Hindlimb muscle (tissue), 1 donor: ENCODE data around the gene TMEM198. TPM values are rescaled to one million over a fixed set of nuclear protein-coding genes. Genes with fewer than 3 reads are reported as not detected.
A peak's percentile ranks its signal among the peaks of the same experiment; 100 is the strongest.

Source experiments
- DNase-seq: peaks from one replicate; pipeline ENCODE4 v3.0.0-alpha.2; 2013
- polyA plus RNA-seq: library from polyadenylated mRNA; unstranded; fragments of 120-200 nt; gene quantifications from one replicate; pipeline ENCODE4 v1.2.1, GENCODE V29; 2013; ENCODE audit not compliant: insufficient read length

The TMEM198 gene
- polyA plus RNA-seq, 1 donor = 3.6 TPM

DNA sequence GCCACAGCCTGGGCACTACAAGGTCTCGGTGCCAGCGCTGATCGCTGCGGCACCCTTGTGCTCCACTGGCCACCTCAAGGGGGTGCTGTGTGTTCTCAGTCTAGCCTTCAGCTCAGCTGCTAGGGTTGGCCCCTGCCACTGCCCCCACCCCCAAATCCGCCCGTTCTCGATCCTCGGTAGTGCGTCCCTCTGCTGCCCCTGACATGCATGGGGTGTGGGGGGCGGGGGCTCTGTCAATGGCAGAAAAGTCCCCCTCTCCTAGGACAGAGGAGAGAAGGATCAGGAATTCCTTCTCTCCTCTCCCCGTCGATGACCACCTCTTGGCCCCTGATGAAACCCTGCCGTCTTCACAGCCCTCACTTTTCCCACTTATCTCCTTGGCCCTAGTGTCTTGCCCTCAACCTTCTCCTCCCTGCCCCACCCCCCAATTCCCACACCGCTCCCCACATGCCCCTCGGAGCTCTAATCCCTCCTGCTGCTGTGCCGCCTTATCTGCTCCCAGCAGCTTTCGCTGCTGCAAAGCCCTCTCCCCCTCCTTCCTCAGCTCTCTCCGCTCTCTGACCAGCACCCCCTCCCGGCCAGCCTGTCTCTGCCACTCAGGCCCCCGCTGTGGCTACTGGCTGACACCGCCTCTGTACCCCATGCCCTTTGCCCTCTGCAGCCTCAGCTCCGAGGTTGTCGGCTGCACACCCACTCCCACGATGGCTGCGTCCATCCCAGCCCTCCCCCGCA lies 33.9 kb upstream of the TMEM198 start:
- peak; percentile 68 for DNase-seq

DNA sequence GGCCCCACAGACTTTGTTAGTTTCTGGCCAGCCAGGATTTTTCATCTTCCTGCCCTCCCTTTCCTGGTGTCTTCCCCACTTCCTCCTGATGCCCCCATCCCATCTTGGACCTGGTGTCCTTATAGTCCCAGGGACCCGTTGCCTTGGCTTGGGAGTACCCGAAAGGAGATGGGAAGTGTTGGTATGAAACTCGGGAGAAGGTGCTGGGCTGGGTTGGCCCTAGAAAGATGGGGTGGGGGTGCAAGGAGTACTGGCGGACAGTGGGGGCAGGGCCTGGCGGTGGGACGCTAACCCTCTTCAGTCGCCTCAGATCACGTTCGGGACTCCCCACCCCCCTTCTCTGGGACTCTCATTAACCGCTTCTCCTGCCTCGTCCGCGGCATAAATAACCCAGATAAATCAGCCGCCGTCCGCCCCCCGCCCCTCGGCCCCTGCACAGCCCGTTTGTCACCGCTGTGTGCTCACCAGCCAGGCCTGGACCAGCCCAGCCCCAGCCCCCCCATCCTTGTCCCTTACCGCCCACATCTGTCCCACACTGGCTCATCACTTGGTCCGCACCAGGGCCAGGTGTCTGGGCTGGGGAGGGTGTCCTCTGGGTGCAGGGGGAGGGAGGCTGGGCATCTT lies 33.2 kb upstream of the TMEM198 start:
- DNase-seq = no peak

DNA sequence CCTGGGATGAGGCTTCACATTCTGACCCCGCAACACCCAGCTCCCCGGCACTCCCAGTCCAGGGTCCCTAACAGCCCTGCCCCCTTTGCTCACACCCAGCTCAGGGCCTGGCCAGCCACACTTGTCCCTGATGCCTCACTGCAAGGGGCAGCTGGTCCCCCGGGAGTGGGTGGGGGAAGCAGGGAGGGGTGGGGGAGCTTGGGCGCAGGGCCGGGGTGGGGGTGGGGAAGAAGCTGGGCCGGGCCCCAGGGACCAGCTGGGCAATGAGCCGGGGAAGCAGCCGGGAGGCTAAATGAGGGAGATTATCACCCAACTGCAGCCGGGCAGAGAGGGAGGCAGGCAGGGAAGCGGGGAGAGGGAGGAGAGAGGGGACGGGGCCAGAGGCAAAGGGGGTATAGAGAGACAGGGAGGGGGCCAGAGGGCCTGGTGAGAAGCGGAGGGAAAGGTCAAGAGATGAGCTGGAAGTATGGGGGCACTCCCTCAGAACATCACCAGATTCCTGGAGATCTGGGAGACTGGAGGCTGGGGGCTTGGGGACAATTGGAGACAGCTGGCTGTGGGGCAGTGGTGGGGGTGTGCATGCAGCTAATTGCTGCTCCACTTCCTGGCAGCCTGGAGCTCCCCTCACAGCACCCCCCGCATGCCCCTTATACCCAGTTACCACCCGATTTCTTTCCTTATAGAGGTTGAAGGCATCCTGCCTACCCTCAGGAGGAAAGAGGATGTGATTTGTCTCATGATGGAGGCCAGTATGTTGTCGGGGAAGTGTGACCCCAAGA lies 32.1 kb upstream of the TMEM198 start:
- no peak for DNase-seq

DNA sequence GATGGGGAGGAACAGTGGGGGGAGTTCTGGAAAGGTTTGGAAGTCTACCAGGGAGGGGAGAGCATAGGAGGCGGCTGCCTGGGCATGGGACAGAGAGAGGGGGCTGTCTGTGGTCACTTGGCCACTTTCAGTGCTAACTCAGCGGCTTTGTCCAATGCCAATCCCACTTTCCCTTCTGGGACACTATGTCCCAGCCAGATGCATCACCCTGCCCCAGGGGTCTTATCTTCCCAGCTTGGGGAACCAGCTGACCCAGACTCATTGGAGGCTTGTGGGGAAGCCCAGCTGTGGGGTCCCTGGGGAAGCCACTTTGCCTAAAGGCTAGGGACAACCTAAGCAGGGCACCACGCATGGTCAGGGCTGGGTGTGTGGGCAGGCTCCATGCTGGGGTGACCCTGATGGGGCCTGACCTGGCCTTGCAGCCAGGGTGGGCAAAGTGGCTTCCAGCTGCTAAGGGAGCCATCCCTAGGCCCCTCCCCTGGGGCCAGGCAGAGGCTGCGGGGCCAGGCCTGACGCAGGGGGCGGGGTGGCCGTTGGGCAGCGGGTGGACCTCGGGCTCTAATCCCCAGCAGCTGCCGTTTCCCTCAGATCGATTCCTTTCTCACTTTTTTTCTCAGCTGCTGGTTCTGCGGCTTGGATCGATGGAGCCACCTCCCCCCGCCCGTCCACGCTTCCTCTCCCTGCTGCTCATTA lies 31.2 kb upstream of the TMEM198 start:
- no peak for DNase-seq

DNA sequence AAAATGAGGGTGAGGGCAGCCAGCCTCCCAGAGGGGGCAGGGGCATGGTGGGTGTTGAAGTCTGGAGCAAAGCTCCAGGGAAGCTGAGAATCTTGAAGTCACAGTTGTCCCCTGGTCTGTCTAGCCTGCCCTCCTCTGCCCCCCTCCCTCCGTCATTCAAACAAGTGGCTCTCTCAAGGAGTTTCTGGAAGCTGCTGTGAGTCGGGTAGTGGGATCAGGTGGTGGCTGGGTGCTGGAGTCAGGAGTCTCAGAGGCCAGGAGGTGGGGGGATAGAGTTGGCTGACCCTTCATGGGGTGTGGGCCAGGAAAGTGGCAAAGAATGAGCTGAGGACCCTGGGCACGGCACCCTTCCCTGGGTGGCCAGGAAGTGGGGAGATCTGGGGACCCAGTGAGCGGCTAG lies 30.0 kb upstream of the TMEM198 start:
- no peak for DNase-seq

DNA sequence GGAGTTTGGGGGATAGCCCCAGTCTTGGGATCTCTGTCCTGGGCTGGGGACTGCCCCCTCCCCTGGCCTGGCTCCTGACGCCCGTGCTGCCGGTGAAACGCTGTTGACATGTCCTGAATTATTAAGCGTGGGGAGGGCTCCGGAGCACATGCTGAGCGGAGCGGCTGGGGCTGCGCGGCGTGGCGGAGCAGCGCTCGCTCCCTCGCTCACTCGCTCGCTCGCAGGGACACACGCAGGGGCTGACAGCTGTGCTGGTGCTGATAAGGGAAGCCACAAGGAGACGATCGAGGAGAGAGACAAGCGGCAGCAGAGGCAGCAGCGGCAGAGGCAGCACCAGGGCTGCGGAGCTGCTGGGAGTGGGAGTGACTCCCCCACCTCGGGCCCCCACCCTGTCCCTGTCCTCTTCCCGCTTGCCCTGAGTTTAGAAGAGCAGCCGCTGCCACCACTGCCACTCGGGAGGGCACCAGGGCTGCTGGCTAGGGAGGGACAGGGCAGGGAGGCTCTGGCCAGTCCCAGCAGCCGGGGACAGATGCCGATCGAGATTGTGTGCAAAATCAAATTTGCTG lies 29.5 kb upstream of the TMEM198 start, which contains the start of gene ASIC4:
ASIC4 (plus strand) TSS at position 287 of the 566 bp plus-strand sequence; CDS start at position 530, 243 bp downstream.
- no peak for DNase-seq

DNA sequence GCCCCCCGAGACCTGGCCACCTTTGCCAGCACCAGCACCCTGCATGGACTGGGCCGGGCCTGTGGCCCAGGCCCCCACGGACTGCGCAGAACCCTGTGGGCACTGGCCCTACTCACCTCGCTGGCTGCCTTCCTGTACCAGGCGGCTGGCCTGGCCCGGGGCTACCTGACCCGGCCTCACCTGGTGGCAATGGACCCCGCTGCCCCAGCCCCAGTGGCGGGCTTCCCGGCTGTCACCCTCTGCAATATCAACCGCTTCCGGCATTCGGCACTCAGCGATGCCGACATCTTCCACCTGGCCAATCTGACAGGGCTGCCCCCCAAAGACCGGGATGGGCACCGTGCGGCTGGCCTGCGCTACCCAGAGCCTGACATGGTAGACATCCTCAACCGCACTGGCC lies 29.0 kb upstream of the TMEM198 start:
- DNase-seq = no peak

DNA sequence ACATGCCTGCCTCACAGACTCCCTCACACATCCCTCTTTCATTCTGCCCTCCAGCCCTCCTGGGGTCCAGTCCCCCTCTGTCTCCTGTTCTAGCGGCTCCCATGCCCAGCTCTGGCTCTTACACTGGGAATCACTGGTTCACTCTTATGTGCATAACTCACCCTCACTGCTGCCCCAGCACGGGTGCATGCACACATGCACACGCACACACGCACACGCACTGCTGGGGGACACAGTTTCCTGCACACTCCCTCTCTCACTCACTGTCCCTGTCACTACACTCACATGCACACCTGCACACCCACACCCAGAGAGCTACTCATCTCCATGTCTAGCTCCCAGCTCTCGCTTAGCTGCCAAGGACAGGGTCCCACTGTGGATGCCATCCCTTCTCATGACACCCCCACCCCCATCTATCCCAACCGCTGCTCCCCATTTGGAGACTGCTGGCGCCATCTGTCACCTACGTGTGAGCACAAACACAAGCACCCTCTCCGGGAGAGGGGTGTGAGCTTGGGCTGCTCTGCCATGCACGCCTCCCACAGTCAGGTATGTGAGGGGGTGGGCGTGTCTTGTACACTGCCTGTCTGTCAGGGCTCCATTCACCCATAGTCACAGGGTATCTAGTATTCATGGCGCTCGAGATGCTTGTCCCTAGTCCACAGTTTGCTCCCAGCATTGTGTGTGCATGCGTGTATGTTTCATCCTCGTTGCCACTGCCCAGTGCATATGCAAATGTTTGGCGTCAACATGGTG lies 27.8 kb upstream of the TMEM198 start:
- no peak for DNase-seq

DNA sequence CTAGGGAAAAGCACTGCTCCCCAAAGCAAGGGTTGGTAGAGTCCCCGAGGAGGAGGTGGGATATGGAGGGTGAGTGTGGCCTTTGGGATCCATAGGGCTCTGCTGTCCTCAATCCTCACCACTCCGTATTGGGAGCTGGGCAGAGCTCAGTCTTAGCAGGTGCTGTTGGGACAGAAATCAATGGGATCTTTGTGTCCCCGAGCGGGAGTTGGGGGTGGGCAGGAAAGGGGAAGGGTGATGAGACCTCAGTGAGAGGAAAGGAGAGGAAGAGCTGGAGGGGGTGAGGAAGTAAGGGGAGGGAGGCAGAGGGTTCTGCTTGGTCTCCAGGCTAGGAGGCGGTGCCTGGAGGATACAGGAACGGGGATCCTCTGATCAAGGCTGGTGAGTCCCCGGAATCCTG lies 26.9 kb upstream of the TMEM198 start:
- DNase-seq = no peak

DNA sequence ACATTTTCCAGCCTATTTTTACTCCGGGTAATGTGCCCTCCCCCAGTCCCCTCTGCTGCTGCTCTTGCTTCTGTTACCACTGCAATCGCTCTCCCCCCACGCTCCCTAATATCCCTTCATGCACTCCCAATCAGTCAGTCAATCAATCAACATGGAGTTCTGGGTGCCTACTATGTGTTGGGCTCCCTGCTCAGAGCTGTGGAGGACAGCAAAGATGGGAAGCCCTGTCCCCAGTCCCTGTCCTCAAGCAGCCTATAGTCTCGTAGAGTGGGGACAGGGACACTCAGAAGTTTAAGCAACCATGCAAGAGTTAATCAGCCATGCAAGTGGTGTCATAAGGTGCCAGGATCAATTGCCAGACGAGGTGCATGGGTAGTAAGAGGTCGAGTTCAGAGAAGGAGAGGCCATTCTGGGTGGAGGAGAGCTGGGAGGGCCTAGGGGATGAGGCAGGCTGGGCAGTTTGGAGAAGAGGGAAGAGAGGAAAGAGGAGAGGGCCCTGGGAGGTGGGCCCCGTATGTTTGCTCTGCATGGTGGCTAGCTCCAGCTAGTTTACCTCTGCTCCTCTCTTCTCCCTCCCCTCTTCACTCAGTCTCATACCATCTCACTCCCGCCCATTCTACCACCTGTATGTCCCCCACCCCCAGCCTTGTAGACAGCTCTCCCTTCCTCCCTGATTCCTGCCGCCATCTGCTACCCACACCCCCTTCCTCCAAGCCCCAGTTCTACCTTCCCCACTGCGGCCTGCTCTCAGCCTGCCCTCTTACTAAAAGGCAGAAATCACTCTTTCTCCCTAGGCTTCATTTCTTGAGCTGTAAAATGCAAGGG lies 25.7 kb upstream of the TMEM198 start:
- DNase-seq = no peak

DNA sequence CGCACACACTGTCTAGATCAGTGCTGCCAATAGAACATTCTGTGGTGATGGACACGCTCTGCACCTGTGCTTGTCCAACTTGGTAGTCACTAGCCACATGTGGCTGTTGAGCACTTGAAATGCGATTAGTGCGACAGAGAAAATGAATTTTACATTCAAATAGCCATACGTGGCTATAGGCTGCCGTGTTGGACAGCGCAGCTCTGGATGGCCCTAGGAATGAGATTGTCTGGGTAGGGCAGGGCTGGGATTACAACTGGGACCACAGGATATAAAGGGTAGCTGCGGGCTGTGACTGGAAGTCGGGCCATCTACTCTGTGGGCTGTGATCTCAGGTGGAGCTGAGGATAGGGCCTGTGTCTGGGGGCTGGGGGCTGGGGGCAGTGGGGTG lies 24.3 kb upstream of the TMEM198 start:
- DNase-seq = no peak

DNA sequence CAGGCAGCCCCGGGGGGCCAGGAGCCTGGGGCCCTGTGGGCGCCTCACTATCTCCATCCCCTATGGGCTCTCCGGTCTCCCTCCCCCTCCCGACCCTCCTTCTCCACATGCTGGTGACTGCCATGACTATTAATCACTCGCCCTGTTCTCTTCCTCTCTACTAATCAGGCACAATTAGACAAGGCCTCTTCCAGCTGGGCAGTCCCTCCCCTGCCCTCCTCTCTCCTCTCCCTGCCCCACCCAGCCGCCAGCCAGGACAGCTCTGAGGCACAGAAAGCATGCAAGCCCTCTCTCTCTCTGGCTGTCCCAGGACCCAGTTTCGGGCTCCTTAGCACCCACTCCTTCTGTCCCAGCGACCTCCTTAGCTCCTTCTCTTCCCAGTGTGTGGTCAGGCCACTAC lies 23.7 kb upstream of the TMEM198 start:
- no peak for DNase-seq

DNA sequence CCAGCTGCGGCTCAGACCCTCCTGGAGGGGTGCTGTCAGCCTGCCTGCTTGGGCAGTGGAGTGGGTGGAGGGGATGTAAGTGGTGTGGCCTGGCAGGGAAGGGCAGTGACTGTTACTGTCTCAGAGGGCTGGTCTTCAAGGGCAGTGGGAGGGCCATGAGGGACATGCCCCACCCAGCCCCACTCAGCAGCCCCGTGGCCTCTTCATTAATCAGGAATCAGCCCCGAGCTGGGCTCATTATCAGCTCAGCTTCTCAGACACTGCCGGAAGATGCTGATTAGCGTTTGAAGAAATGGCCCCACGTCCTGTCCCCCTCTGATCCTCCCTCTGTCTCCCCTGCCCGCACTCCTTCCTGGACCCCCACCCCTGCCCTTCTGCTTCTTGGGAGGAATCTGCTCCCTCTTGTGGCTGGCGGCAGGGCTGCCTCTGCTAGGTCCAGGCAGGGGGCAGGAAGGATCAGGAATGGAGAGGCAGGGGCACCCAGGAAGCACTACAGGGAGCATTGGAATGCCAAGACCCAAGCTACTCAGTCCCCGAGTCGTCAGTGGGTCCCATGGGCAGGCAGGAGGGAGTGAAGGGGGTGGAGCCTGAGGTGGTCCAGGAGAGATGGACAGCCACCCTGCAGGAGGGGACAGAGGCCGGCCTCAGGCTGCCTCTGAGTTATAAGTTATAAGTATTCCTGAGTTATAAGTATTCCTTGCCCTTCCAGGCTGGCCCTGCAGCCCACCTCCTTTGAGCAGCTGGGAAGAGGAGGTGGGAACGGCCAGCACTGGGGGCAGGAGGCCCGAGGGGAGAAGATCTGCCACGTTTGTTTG lies 22.6 kb upstream of the TMEM198 start:
- DNase-seq = no peak

DNA sequence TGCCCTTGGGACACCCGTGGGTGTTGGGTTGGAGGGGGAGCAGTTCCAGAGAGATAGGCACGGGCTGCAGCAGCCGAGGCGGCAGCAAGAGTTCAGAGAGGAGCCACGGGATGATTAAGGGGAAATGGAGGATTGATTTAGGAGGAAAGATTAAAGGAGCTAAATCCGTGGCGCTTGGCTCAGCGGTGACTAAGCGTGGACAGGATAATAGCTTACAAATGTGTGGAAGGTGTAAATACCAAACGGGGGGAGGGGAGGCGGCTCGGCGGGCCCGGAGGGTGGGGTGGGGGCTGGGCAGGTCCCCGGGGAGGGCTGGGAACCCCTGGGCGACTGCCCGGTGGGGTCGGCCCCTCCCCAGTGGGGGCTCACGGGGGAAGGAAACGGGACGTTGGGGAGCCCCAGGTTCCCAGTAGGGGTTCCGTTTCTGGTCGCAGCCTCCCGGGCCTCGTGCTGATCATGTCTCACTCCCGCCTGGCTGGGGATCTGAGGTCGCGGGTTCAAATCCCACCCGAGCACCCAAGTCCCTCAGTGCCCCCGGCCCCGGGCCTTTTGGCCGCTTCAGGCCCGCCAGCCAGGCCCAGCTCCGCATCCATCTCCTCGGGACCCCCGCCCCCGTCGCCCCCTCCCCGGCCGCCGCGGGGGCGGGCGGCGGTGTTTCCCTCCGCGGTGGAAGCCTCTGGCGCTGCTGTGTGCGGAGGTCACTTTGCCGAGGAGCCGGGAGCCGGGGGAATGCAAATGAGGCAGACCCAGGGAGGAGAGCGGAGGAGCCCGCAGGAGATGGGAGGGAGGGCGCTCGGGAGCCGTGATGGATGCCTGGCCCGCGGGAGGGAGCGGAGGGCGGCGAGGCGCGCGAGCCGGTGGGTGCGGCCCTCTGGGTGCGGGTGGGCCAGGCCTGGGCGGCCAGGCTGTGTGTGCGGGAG lies 21.5 kb upstream of the TMEM198 start:
- DNase-seq = no peak

DNA sequence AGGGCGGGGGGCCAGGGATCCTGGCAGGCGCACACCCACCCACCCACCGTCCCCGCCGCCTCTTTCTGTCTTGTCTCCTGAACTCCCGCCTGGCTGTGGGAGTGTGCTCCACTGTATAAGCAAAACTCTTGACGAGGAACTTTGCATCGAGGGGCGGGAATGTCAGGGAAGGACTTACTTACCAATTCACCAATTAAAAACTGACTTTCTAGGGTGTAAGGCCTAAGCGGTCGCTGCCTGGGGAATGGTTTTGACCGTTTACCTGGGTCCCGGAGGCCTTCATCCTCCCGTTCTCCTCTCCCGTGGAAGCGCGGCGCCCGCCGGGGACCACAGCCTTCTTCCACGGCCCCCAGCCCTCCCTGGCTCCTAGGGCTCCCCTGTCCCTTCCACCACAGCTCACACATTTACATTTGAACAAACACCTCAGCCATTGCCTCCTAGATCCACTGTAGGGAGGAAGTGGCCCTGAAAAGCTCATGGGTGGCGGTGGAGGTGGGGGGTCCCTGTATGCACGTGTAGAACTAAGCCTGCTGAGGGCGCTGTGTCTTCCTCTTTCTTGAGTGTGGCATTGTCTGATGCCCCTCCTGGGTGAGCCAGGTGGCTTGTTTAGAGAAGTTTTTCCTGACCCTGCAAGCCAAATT lies 20.7 kb upstream of the TMEM198 start:
- DNase-seq = no peak

DNA sequence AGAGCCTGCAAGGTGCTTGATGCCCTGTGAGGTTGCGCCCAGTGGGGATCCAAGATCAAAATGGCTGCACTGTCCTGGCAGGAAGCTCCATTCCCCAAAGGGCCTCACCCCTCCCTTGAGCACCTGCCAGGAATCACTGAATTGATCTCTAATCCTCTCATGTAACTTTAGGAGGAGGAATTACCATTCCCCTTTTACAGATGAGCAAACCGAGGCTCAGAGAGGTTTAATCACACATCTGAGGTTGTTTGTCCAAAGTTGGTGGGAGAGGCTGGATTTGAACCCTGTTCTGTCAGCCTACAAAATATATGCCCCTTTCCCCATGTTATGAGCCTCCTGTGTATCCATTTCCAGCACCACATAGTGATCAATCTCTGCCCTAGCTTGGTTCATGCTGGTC lies 19.0 kb upstream of the TMEM198 start:
- no peak for DNase-seq

DNA sequence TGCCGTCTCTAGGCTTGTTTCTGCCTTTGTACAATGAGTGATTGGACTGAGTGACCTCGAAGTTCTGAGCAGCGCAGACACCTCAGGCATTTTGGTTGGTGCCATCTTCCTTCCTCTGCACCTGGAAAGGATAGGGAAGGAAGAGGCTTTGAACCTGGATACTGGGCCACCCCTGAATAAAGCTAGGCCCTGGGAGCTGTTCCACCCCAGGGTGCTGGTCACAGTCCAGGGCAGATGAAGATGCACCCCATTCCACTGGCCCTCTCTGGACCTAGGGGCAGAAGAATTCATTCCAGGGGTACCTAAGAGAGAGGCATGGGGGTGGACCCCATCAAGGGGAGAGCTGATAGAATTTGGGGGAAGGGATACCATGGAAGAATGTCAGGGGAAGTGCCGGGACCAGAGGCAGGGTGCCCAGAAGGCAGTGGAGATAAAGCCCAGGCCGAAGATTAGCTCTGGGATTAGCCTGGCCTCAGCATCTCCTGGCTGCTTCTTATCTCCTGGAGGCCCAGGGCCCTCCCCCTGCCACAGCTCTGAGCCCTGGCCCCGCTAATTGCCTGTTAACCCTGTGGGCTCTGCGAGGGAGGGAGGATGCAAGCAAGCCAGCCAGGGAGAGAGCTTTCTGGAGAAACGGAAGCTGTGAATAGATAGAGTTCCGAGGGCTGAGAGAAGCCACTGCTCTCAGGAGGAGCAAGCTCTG lies 18.1 kb upstream of the TMEM198 start:
- DNase-seq = no peak
